GM21717 (cell line): Measurements from ENCODE around the gene MLC1.

ENCODE experiments used
- ATAC-seq: cut with Tn5 transposase; IDR thresholded peaks from one replicate; pipeline ENCODE4 v1.9.1; 2021; ENCODE audit warnings: mild to moderate bottlenecking, moderate library complexity; ENCODE audit not compliant: unreplicated experiment

Gene MLC1

GRCh38 chr22:50016988-50017700, 68.1 kb downstream of the MLC1 start:
- ATAC-seq, result peak; percentile 50

DNA sequence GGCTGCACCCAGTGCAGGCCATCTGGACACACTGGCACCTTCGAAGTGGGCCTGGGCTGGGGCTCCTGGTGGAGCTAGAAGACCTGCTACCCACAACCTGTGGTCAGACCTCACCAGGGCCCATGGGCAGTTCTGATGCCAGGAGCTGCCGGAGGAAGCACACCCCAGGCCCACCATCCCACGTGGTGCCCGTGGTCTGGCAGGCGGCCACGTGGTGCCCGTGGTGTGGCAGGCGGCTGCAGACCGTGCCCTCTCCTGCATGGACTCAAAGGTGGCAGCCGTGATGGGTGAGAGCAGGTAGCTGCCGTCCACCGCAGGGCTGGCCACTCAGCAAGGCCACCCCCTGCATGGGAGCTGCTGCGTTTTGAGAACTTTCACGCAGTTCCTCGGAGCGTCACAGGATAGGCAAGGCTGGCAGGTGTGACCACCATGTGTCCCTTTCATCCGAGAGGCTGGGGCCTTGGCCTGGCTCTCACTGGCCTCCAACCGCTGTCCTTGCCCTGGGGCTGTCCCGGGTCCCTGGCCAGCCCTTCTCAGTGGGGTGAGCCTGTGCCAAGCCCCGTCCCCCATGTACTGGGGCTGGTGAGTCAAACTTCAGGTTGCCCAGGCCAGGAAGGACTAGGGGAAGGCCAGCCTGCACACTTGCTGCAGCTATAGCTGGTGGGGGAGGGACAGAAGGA, 68.8 kb downstream of the MLC1 start:
- ATAC-seq, result no peak

DNA sequence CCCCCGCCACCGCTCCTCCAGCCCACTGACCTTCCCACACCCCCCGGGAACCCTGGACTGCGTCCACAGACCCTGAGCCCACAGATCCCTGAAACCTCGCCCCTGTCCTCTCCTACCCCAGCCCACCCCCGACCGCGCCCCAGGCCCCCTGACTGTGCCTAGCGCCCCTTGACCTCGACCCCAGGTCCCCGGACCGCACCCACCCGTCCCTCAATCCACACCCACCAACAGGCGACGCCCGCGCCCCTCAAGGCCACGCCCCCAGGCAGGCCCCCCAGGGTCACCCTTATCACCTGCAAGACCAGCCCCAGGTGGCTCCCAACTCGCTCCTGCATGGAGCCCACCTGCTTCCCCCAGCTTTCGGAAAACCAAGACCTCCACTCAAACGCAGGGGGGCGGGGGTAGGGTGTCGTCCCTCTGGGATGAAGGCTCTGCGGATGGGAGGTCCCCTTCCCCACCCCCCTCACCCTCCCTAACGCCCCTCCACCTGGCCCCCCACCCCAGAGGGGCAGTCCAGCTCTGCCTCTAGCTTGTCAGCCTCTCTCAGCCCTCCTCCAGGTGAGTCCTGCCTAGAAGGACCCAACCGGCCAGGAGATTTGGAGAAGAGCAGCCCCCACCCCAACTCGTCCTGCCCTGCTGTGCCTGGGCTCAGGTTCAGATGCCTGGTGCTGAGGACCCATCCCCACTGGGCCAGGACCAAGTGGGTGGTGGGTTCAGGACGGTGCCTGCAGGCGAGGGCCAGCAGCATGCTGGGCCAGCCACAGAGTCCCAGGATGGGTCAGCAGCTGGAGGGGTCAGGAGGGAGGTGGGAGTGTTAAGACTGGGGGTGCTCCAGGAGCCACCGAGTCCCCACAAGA, 69.5 kb downstream of the MLC1 start:
- no peak for ATAC-seq

GRCh38 chr22:50014655-50015401, 70.4 kb downstream of the MLC1 start:
- ATAC-seq, result no peak

- no peak for ATAC-seq
Observed at GRCh38 chr22:50014053-50014501, 71.1 kb downstream of the MLC1 start.

DNA sequence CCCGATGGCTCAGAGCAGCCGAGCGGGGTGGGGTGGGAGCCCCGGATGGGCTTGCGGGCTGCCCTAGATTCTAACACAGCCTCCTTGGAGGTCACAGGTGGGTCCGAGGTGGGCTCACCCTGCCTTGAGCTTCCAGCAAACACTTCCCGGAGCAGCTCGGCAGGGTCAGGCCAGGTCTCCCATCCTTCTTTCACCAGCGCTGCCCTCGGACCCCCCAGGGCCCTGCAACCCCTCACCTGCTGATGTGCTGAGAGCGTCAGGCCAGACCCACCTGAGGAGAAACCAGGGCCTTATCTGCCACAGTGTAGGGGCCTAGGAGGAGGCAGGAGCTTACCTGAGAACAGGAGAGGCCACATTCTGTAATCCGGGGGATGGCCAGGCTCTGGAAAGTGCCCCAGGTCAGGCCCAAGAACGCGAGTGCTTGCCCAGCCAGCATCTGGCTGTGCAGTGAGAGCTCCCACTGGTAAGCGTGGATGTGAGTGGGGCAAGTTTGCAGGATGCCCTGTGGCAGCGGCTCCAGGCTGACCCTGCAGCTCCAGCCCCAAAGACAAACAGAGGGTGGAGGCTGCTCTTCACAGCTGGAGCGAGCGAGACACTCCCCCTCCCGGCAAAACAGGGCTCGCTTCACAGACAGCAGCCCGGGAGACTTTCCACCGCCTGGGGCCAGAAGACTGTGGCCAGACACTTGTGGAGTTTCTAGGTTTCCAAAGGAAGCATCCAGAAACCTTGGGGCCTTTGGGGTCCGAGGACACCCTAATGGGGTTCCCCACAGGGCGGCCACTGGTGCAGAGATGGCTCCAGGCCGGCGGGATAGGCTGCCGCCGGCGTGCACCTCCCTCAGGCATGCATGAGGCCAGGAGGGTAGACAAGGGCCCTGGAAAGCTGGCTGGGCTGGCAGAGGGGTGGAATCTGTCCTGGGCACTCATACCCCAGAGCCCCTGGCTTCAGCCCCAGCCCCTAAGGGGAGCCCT, 72.7 kb downstream of the MLC1 start, which contains the start of gene IL17REL:
Gene IL17REL, minus strand, starts transcription at position 555 of the 971 bp plus-strand sequence. Its CDS starts 119 bp downstream, at position 436.
- ATAC-seq, result no peak

GRCh38 chr22:50011447-50012210, 73.6 kb downstream of the MLC1 start:
- no peak for ATAC-seq

- no peak for ATAC-seq
Observed at GRCh38 chr22:50010676-50011446, 74.4 kb downstream of the MLC1 start.

GRCh38 chr22:50009765-50010675, 75.2 kb downstream of the MLC1 start:
- no peak for ATAC-seq
